ENCODE measurements around the gene SMKR1.
A peak's percentile ranks its signal among the peaks of the same experiment; 100 is the strongest.
"Not testable (repeated sequence)": the region's sequence is repeated elsewhere in the genome, so short reads cannot be mapped to it uniquely, and the experiment has no call there.

SMKR1 gene

GRCh38 chr7:129501760-129502707, at the start of gene SMKR1:
Gene SMKR1 (plus strand): TSS chr7:129502531. CDS start chr7:129502825, 294 bp downstream.
- DNase-seq (ENCODE audit: low read depth) = peak; percentile 88

- DNase-seq (ENCODE audit: low read depth) = no peak
Measured at GRCh38 chr7:129452589-129453231, 49.6 kb upstream of the SMKR1 start.

- no peak for DNase-seq (ENCODE audit: low read depth)
Measured at GRCh38 chr7:129453510-129454248, 48.7 kb upstream of the SMKR1 start.

- no peak for DNase-seq (ENCODE audit: low read depth)
Measured at GRCh38 chr7:129454249-129454551, 48.1 kb upstream of the SMKR1 start.

GRCh38 chr7:129456421-129456820, 45.9 kb upstream of the SMKR1 start:
- no peak for DNase-seq (ENCODE audit: low read depth)

GRCh38 chr7:129457101-129457500, 45.2 kb upstream of the SMKR1 start:
- no peak for DNase-seq (ENCODE audit: low read depth)

- no peak for DNase-seq (ENCODE audit: low read depth)
Measured at GRCh38 chr7:129458171-129458570, 44.2 kb upstream of the SMKR1 start.

GRCh38 chr7:129461809-129462208, 40.5 kb upstream of the SMKR1 start:
- no peak for DNase-seq (ENCODE audit: low read depth)

GRCh38 chr7:129462420-129462819, 39.9 kb upstream of the SMKR1 start:
- DNase-seq (ENCODE audit: low read depth) = no peak

- no peak for DNase-seq (ENCODE audit: low read depth)
Measured at GRCh38 chr7:129464194-129464593, 38.1 kb upstream of the SMKR1 start.

GRCh38 chr7:129465080-129465479, 37.3 kb upstream of the SMKR1 start:
- no peak for DNase-seq (ENCODE audit: low read depth)

GRCh38 chr7:129466796-129467195, 35.5 kb upstream of the SMKR1 start:
- DNase-seq (ENCODE audit: low read depth) = no peak

GRCh38 chr7:129468087-129468486, 34.2 kb upstream of the SMKR1 start:
- DNase-seq (ENCODE audit: low read depth) = no peak

- DNase-seq (ENCODE audit: low read depth) = no peak
Measured at GRCh38 chr7:129468547-129468946, 33.8 kb upstream of the SMKR1 start.

GRCh38 chr7:129469930-129470329, 32.4 kb upstream of the SMKR1 start:
- no peak for DNase-seq (ENCODE audit: low read depth)

- no peak for DNase-seq (ENCODE audit: low read depth)
Measured at GRCh38 chr7:129470411-129470810, 31.9 kb upstream of the SMKR1 start.

GRCh38 chr7:129471402-129471827, 30.9 kb upstream of the SMKR1 start:
- no peak for DNase-seq (ENCODE audit: low read depth)

- not testable (repeated sequence) for DNase-seq (ENCODE audit: low read depth)
Measured at GRCh38 chr7:129475931-129476330, 26.4 kb upstream of the SMKR1 start.

GRCh38 chr7:129476398-129476797, 25.9 kb upstream of the SMKR1 start:
- DNase-seq (ENCODE audit: low read depth) = not testable (repeated sequence)

GRCh38 chr7:129479831-129480230, 22.5 kb upstream of the SMKR1 start:
- DNase-seq (ENCODE audit: low read depth) = no peak

- DNase-seq (ENCODE audit: low read depth) = no peak
Measured at GRCh38 chr7:129480674-129481363, 21.5 kb upstream of the SMKR1 start.

GRCh38 chr7:129481376-129481775, 21.0 kb upstream of the SMKR1 start:
- not testable (repeated sequence) for DNase-seq (ENCODE audit: low read depth)

Measured in stimulated activated CD8-positive, alpha-beta memory T cell treated with anti-CD3 and anti-CD28 coated beads, Interleukin-12 subunit alpha, Interleukin-12 subunit beta, amount 100 ng/mL, for 1 hour (primary cell).